NCI-H526 treated with DMSO at 0.1 percent for 48 hours (cell line): ENCODE data around the gene VWCE.
"Not testable (repeated sequence)": the region's sequence is repeated elsewhere in the genome, so short reads cannot be mapped to it uniquely, and the experiment has no call there.

Experiments used
- DNase-seq: peaks from one replicate; lab custom pipeline; 2025; lab: John Stamatoyannopoulos, UW

VWCE gene

DNA sequence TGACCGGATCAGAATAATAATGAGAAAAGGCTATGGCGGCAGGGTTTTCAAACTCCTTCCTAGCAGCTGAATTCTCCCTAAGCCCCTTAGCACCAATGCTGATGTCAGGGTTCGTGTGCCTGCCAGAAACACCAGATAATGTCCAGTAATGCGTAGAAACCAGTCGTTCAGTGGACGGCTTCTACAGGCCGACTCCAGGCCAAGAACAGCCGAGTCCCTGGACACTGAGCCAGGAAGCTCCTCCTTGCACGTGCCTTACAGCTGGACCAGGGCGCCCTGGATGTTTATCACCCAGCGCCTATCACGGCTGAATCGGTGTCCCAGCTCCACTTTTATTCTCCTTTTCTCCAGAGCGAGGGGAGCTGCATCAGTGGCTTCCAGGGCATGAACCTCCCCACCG is 82.9 kb downstream of the VWCE start:
- not testable (repeated sequence) for DNase-seq

DNA sequence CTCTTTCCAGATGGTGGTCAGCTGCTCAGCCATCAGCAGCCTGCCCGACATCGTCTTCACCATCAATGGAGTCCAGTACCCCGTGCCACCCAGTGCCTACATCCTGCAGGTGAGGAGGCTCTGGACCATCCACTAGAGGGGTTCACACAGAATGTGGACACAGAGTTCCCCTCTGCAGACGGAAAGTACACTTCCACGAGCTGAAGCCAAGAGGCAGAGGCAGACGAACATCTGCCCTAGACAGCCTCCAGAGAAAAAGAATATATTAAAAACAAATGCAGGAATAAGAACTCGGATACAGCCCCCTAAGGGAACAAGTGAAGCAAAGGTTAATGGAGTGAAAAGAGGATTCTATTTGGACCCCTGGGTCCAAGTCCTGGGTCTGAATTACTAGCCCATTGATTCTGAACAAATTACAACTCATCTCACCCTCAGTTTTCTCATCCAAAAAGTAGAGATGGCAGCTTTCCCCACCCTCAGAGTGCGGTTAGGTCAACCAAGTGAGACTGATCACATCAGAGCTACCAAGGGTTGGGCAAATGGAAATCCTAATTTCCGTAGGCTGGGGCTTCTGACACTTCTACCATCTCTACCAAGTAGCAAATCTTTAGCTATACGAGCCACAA is 83.7 kb downstream of the VWCE start:
- DNase-seq: not testable (repeated sequence)

DNA sequence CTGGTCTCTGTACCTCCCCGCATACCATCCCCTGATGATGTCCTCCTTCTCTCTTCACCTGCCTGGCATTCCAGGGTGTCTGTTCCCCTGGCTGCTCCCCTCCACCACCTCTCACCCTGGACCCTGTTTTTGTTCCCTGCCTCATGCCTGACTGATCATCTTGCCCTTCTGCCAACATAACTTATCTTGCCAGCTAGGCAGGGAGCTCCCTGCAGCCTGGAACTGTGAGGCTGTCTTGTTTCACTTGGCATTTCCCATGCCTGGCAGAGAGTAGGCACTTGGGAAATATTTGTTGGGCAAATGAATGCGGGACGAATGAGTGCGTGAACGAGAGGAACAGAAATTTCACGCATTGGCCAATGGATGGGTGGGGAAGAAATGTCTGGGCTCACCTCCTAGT is 84.5 kb downstream of the VWCE start:
- not testable (repeated sequence) for DNase-seq
